Fibroblast of upper back skin (primary cell): ENCODE data around the gene ZNF341.

ENCODE experiments used
- DNase-seq: peaks from one replicate; pipeline ENCODE4 v3.0.0-alpha.2; 2013

ZNF341 gene

DNA sequence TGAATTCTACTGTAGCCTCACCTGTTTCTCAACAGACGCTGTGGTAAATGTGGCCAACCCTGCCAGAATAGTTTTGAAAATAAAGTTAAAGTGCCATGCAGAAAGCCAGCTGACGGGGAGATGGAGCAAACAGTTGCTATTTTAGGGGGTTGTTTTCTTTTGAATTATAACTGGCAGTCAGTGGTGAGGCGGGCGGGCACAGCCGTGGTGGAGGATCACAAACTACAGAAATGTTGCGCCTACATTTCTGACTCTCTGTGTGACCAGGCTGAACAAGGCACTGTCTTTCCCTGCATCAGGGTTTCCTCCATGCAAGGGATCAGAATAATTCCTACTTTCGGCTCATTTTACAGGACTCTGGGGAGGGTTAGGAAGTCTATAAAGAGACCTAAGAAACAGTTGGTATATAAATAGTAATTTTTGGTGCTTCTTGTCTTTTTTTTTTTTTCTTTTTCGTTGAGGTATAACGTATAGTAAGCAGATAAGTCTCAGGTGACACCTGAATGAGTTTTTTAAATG is 96.6 kb downstream of the ZNF341 start:
- no peak for DNase-seq

DNA sequence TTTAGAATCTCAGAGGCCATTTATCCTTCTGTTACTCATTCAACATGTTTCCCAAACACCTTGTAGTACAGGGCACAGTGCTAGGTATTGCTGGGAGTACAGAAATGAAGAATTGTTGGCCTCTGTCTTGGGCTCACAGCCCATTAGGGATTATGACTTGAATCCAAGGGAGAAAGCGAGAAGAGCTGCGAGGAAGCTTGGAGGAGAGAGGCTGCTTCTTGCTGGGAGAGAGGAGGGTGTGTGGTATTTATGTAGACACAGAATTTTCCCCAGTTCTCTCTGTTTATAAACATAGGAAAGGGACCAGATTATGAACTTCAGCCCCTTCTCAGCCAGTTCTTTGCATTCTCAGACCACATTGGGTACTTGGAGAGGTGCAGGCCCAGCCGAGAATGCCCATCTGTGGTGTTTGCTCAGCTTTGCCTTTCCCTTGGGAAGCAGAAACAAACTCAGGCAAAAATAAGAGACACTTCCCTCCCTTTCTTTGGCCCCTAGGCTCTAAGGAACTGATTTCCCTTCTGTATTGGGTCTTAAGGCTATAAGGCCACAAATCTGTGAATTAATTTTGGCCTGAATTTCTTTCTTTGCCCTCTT is 97.3 kb downstream of the ZNF341 start:
- DNase-seq, result no peak

DNA sequence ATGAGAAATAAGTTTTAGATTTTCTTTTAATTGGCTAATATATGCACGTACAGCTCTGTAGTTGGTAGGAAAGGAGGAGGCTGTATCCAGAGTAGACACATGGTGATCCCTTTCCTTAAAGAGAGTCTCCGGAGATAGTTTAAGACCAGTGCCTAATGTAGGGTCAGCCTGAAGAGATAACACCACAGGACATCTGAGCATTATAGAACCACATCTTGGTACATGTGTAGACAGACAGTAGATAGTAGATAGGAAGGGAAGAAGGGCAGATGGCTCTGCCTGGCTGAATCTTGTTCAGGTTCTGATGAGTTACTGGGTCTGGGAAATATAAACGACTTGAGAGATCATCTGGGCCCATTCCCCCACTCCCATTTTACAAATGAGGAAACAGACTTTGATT is 97.8 kb downstream of the ZNF341 start:
- no peak for DNase-seq

DNA sequence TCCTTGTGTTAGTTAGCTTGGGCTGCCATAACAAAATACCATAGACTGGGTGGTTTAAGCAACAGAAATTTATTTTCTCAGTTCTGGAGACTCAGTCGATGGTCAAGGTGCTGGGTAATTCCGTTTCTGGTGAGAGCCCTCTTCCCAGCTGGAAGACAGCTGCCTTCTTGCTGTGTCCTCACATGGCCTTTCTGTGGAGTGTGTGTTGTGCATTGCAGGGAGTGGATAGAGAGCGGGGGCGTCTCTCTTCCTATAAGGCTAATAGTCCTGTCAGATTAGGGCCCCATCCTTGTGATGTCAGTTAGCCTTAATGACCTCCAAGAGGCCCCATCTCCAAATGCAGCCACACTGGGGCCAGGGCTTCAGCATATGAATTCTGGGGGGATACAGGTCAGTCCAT is 98.6 kb downstream of the ZNF341 start:
- DNase-seq, result peak; percentile 21

DNA sequence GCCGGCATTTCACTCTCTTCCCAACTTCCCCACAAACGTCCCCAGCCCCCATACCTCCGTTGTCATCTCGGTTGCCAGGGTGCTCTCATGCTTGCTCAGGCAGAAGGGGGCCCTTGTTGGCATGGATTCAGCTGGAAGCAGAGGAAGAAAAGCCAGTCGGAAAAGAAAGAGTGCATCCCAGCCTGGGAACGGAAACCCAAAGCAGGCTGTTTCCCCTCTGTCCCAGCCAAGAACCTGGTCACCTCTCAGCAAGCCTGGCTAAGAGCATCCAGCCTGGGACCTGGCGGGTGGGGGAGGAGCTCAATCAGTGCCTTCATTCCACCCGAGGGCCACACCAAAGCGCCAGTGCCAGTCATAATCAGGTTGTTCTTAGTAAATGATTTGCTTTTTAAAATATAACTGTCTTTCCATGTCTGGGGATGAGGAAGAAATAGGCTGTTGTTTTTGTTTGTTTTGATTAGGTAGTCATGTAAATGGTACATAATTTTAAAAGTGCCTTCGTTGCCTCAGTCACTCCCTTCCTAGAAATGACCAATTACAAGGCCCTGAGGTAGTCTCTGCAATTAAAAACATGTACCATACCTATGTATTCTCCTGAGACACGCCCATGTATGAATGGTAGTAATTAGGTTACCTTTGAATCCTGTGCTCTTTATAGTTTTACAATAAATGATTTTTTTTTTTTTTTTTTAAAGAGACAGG is 100.5 kb downstream of the ZNF341 start:
- DNase-seq, result peak; percentile 45

DNA sequence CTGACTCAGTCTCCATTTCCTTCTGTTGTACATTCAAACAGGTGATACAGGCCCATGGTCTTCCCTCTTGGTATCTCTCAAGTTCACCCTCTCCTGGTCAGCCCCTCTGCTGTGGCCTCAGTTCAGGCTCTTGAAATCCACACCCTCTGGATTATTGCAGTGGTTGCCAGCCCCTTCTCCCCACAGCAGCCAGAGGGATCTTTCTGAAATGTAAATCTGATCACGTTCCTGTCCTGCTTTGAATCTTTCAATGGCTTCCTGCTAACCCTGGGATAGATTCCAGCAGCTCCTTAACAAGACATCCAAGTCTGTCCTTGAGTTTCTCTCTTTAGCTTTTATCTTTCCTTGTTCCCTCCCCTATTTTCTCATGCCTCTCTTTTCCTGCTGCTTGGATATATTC is 101.5 kb downstream of the ZNF341 start:
- DNase-seq, result no peak

DNA sequence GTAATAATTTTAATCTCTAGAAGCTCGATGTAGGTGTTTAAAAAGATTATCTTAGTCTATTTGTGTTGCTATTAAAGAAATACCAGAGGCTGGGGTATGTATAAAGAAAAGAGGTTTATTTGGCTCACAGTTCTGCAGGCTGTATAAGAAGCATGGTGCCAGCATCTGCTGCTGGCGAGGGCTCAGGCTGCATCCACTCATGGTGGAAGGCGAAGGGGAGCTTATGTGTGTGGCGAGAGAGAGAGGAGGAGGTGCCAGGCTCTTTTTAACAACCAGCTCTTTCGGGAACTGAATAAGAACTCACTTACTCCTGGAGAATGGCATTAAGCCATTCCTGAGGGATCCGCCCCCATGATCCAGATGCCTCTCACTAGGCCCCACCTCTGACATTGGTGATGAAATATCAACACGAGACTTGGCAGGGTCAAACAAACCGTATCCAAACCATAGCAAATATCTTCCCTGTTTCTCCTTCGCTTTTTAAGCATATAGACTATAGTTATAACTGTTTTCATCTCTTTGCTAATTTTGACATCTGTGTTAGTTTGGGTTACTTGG is 103.9 kb downstream of the ZNF341 start:
- no peak for DNase-seq

DNA sequence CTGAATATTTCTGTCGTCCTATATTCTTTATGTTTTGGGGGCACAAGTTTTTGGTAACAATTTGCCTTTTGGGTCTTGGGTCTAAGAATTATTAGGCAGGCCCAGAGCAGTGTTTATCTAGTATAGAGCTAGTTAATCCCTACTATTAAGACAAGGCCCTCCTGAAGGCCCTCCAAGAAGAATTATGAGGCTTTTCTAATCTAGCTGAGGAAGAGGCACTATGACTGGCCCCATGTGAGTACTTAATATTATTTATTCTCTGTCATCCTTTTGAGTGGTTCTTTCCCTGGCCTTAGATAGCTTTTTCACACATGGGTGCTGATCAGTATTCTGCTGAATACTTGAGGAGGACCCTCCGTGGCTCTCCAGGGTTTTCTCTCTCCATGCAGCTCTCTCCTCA is 104.5 kb downstream of the ZNF341 start:
- DNase-seq, result no peak

DNA sequence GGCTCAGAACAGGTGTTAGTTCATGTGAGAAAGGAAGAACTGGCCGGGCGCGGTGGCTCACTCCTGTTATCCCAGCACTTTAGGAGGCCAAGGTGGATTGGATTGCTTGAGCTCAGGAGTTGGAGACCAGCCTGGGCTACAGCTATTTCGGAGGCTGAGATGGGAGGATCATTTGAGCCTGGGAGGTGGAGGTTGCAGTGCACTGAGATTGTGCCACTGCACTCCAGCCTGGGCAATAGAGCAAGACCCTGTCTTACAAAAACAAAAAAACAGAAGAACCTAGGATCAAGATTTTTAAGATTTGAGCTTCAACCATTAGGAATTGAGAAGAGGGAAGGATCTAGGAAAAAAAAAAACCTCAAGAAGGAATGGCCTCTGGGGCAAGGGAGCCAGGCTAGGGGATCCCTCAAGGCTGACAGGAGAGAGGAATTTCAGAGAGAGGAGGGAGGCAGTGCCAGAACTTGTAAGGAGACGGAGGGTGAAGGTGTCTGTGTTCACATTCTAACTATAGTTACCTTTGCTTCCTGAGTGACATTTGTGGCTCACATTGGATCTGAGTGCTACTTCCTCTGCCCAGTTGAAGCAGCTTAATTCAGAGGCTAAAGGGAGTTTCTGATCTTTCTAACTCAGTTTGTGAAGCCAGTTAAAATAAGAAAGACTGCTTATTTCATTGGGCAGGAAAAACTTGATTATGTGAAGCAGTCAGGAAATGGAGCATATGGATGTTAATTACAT is 105.5 kb downstream of the ZNF341 start:
- no peak for DNase-seq

DNA sequence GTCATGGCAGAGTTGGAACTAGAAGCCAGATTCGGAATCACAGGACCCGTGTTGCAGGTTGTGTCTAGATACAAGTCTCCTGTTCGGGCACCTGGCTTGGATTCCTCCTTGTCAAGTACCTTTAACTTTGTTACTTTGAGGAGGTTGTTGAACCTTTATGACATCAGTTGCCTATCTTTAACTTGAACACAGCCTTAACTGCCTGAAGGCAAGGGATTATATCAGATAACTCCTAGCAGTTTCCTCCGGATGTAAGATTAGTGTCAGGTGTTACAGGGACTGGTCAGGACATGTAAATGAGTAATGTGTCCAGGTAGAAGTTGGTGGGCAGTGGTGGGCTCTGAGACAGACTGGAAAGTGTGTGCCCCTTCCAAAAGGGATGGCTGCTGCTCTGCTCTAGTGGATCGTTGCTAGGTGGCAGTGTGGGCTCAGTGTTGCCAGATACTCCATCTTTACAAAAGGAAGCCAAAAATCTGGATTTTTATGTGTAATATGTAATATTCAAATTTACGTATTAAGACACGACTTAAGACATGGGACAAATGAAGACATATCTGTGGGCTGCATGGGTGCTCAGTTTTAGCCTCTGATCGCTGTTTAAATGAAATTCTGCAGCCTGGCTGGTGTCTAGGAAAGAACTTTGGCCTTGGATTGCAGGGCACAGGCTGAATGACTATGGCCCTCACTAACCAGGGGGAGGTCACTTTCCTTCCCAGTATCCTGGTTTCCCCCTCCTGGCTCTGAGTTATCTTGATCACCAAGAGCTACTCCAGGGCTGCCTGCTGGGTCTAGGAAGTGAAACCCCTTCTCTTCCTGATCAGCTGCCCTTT is 106.5 kb downstream of the ZNF341 start:
- no peak for DNase-seq

DNA sequence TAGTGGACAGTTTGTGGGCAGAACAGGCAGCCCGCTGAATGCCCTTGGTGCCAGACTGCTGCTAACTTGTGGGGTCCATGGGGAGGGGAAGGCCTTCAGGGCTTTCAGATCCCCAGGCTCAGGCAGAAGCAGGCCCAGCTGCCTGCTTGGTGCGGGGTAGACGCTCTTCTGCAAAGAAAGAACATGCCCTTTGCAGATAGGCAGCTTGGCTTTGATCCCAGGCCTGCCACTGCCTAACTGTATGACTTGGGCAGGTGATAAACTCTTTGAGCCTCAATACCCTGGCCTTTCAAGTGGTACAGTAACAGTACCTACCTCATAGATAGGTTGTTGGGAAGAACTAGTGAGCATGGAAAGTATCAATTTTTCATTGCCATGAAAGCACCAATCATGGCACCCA is 107.8 kb downstream of the ZNF341 start:
- DNase-seq, result no peak

DNA sequence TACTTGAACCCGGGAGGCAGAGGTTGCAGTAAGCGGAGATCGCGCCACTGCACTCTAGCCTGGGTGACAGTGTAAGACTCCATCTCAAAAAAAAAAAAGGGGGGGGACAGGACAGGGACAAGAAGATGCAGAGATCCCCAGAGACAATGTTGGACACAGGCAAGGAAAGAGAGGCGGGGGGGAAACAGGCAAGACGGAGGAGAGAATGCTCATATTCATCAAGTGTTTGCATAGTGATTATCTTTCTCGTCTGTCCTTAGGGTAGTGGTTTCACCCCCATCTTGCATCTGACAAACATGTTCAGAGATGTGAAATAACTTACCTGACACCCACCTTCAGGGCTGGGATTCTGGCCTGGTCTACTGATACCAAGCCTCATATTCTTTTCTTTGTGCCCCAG is 108.4 kb downstream of the ZNF341 start:
- no peak for DNase-seq

DNA sequence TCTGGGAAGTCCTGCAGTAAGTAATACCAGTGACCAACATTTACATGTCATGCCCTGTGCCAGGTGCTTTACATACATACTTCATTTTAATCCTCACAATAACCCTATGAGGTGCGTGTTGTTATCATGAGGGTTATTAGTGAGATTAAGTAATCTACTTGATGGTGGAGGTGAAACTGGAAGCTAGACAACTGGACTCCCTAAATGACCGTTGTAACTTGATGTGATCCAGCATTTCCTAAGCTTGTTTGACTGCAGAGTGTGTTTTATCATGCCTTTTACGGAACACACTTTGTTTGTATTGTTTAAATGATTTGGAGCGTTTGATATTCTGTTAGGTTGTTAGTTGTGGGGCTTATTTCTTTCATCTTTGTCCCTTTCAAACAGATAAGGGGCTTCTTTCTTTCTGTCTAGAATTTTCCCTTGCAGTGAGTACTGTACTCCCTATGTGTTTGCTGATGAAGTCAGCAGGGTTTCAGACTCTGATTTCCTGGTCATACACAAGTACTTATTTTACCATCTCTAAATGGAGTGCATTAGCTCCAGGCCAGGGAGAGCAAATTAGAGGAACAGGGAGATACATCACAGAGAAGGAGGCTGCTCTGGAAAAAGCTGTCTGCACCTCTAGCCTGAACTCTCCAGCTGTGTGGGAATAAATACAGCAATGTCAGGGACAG is 109.1 kb downstream of the ZNF341 start:
- no peak for DNase-seq

DNA sequence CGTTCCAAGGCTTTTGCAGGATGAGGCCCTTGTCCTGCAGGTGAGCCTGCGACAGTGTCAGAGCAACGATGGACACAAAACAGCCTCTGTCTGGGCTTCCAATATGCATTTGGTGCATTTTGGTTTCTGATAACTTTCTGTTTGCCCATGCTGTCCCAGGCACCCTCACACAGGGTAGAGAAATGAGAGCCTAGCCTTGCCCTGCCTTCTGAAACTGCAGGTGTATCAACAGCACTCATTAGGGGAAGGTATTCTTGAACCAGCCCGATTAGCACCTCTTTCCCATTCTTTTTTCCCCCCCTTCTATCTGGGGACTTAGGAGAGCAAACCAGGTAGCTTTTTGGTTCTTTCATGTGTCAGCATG is 109.6 kb downstream of the ZNF341 start:
- DNase-seq, result no peak
